NCI-H226 (cell line): ENCODE data around the gene MYBPH.

Source experiments
- DNase-seq: peaks from one replicate; pipeline ENCODE4 v3.0.0-alpha.2; 2015

The MYBPH gene, protein sequence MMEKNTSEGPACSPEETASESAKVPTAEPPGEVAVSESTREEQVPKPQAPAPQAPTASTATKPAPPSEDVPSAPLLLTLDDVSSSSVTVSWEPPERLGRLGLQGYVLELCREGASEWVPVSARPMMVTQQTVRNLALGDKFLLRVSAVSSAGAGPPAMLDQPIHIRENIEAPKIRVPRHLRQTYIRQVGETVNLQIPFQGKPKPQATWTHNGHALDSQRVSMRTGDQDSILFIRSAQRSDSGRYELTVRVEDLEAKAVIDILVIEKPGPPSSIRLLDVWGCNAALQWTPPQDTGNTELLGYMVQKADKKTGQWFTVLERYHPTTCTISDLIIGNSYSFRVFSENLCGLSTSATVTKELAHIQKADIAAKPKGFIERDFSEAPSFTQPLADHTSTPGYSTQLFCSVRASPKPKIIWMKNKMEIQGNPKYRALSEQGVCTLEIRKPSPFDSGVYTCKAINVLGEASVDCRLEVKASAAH

GRCh38 chr1:203175237-203175826, at the start of gene MYBPH:
TSS of gene MYBPH (minus strand) at chr1:203175826. CDS start at chr1:203175755, 71 bp downstream.
- DNase-seq, result no peak

GRCh38 chr1:203225071-203225470, 49.4 kb upstream of the MYBPH start:
- DNase-seq, result no peak

GRCh38 chr1:203223012-203223775, 47.6 kb upstream of the MYBPH start:
- no peak for DNase-seq

DNA sequence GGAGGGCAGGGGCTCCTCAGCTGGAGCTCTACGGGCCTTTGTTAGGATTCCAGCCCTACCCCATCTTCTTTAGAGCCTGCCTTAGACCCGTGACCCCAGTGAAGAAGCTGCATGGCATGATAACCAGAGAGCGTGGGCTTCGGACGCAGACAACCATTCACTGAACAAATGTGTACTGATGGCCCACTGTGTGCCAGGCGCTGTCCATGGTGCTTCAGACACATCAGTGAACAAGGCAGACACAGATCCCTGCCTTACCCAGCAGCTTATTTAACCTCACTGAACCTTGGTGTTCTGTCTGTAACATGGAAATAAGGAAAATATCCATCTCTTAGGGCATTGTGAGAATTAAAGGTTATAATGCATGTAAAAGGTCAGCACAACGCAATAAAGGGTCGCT, 44.3 kb upstream of the MYBPH start:
- DNase-seq, result no peak

GRCh38 chr1:203219171-203219570, 43.5 kb upstream of the MYBPH start:
- no peak for DNase-seq

- DNase-seq, result no peak
Observed at GRCh38 chr1:203217668-203218067, 42.0 kb upstream of the MYBPH start.

- no peak for DNase-seq
Observed at GRCh38 chr1:203217139-203217655, 41.6 kb upstream of the MYBPH start.

GRCh38 chr1:203216274-203217138, 40.9 kb upstream of the MYBPH start:
- DNase-seq, result peak; percentile 31

- no peak for DNase-seq
Observed at GRCh38 chr1:203215573-203215972, 39.9 kb upstream of the MYBPH start.

- no peak for DNase-seq
Observed at GRCh38 chr1:203214871-203215270, 39.2 kb upstream of the MYBPH start.

DNA sequence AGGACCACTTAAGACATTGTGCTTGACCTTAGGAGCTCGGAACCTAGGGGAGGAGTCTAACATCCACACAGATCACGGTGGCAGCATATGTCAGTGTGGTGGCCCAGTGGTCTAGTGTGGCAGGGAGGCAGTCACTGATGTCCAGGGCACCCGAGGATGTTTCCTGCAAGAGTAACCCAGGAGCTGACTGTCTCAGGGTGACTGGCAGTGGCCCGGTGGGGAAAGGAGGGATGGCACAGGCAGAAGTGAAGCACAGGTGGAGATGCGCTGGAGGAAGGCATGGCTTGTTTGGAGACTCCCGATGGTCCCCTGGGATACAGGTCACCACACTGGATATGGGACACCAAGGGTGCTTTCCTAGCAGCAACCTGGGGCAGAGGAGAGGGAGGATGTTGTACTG, 37.5 kb upstream of the MYBPH start:
- DNase-seq, result no peak

GRCh38 chr1:203211812-203212211, 36.2 kb upstream of the MYBPH start:
- no peak for DNase-seq

DNA sequence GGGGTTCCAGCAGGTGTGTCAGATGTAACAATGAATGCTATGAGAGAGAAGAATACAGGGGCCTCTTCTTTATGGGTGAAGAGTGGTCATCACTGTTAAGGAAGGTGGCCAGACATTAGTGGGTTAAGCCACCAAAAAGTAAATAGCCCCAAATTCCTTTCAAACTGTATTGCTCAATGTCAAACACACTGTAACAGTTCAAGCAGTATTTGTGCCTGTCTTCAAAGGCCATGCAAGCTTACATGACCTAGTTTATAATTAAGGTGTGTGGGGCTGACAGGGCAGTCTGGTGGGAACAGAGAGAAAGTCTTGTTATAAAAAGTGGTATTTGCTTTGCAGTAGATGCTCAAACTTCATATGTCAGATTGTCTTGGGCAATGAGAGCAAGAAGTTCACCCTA, 35.4 kb upstream of the MYBPH start:
- no peak for DNase-seq

- no peak for DNase-seq
Observed at GRCh38 chr1:203210350-203210749, 34.7 kb upstream of the MYBPH start.

- no peak for DNase-seq
Observed at GRCh38 chr1:203208181-203208580, 32.6 kb upstream of the MYBPH start.

DNA sequence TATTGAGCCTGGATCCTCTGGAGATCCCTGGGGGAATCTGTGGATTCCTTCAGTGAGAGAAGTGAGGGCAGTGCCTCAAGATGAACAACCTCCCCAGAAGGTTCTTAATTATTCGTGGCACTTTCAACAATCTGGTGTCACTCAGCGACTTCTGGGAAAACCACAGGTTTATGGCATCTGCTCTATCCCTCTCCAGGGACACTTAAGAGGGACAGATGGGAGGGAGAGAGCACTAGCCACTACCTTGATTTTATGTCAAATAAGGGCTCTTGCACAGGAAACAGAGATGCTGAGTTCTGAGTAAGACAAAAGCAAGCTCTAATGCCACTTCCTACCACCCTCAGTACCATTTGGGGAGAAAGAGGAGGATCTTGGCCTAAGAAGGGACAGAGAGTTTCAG, 32.1 kb upstream of the MYBPH start:
- DNase-seq, result no peak

- DNase-seq, result no peak
Observed at GRCh38 chr1:203206129-203206687, 30.6 kb upstream of the MYBPH start.

- DNase-seq, result no peak
Observed at GRCh38 chr1:203204756-203205155, 29.1 kb upstream of the MYBPH start.

DNA sequence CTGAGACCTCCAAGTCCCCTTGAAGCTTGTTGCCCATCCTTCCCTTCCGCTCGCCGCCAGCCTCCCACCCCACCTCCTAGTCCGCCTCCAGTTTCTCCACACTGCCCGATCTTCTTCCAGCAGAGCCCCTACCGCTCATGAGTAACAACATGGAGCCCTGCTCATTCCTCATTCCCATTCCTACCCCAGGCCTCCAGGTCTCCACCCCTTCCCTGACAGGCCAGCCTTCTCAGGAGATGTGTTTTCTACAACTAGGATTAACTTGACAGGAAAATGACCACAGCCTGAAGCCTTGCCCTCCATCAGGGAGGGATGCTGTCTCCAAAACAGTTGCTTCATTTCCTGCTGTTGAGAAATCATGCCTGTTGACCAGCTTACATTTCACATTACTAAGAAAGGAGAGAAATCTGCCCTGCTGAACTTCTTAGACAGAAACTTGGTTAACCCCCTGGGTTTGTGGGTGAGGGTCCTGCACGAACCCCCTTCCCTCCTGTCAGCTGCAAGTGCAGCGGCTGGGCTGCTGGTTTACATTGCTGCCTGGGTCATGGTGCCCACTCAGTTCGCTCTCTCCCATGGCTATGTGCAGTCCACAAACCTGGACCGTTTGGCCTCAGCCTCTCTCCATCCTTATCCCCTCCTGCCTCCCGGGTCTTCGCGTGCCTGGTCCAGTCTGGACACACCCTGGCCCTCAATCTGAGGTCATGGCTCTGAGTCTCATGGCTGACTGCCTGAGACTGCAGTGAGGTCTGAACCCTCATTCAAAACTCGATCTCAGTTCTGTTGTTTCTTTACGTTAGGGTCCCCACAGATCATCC, 27.0 kb upstream of the MYBPH start:
- peak; percentile 97 for DNase-seq

GRCh38 chr1:203201516-203202205, 26.0 kb upstream of the MYBPH start:
- no peak for DNase-seq

DNA sequence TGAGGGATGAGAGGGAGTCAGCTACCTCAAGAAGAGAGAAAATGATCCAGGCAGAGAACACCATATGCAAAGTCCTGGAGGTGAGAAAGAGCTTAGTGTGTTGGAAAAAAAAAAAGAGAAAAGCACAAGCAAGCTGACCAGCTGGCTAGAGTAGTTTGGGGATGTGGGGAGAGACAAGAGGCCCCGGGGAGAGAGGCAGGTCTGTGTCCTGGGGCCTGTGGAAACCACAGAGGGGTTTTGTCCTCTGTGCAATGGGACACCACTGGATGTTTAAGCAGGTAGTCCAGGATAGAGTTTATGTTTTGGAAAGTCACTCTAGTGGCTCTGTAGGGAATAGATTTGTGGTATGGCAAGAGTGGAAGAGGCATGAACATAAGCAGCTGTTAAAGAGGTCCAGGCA, 25.3 kb upstream of the MYBPH start:
- DNase-seq, result no peak
